ENCODE data around the gene FA2H. TPM values are rescaled to one million over a fixed set of nuclear protein-coding genes. Genes with fewer than 3 reads are reported as not detected.

FA2H gene
- total RNA-seq, 6 experiments from 2014 or later: 0.19 to 1.2 (median 0.22) TPM; not detected in 3

DNA sequence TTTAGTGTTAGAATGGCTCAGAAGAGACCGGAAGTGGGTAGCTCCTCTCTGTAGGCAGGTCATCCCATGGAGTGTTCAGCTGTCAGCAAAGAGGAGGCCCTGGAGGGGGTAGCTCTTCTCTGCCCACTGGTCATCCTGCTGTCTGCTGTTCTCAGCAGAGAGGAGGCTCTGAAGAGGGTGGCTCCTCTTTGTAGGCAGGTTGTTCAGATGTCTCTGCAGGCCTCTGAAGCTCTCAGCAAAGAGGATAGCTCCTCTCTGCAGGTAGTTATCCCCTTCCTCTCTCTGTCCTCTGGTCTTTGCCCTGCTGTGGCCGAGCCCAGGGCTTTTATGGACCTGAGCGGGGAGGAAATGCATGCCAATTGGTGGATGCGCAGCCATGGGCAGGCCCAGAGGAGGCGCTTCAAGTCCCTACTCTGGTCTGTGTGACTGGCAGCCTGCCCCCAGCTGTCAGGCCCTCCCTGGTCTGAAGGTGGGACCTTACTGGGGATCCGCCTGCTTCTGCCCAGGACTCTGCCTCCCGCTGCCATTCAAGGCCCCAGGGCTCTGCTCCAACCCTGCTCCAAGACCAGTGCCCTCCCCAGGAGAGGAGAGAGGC, 32.5 kb upstream of the FA2H start:
- Histone ChIP-seq H3K36me3 (no peaks in the 10 kb centered on the region), H3K4me1 (no peaks in the 10 kb centered on the region), H3K9me3 (no peaks in the 10 kb centered on the region), H3K27me3 (no peaks in the 10 kb centered on the region), H3K27ac (no peak overlapping the region), H3K4me3 (no peak overlapping the region)
- no peak for DNase-seq
- TF ChIP-seq, protein P1, sequence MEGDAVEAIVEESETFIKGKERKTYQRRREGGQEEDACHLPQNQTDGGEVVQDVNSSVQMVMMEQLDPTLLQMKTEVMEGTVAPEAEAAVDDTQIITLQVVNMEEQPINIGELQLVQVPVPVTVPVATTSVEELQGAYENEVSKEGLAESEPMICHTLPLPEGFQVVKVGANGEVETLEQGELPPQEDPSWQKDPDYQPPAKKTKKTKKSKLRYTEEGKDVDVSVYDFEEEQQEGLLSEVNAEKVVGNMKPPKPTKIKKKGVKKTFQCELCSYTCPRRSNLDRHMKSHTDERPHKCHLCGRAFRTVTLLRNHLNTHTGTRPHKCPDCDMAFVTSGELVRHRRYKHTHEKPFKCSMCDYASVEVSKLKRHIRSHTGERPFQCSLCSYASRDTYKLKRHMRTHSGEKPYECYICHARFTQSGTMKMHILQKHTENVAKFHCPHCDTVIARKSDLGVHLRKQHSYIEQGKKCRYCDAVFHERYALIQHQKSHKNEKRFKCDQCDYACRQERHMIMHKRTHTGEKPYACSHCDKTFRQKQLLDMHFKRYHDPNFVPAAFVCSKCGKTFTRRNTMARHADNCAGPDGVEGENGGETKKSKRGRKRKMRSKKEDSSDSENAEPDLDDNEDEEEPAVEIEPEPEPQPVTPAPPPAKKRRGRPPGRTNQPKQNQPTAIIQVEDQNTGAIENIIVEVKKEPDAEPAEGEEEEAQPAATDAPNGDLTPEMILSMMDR (IDR thresholded peaks at IDR 0.05): no peak
- no peak for TF ChIP-seq POLR2A (IDR thresholded peaks at IDR 0.05)
- ATAC-seq: peak in 1 of 4 donors; percentile 26
- intact Hi-C loops (cut with DNase I): no loop called here
- 100% methylated on average over 1 of the region's 7 CpGs for WGBS (ENCODE audit: insufficient coverage, low coverage, low lambda C conversion rate, missing lambda C conversion rate)

DNA sequence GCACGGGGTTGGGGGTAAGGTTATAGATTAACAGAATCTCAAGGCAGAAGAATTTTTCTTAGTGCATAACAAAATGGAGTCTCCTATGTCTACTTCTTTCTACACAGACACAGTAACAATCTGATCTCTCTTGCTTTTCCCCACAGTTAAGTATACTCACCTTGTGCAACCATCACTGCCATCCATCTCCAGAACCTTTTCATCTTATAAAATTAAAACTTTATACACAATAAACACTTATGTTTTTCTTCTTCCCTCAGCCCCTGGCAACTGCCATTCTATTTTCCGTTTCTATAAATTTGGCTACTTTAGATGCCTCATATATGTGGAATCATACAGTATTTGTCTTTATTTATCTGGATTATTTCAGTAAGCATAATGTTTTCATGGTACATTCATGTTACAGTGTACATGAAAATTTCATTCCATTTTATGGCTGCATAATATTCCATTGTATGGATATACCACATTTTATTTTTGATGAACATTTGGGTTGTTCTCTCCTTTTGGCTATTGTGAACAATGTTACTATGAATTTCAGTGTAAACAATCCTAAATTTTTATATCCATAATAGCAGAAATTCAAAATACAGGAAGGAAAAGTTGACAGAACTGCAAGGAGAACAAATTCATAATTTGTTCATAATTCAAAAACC, 25.7 kb upstream of the FA2H start:
- no peaks in the 10 kb centered on the region for H3K9me3 ChIP-seq
- H3K27me3 ChIP-seq: no peaks in the 10 kb centered on the region
- WGBS (ENCODE audit: insufficient coverage, low coverage, low lambda C conversion rate, missing lambda C conversion rate): 50% methylated on average over 1 of the region's 2 CpGs
- no peak for ATAC-seq
- H3K4me3 ChIP-seq: no peak overlapping the region
- no peaks in the 10 kb centered on the region for H3K36me3 ChIP-seq
- no peak for DNase-seq
- intact Hi-C loops (cut with DNase I): no loop called here
- TF ChIP-seq, protein P1 (IDR thresholded peaks at IDR 0.05): no peak
- TF ChIP-seq POLR2A (IDR thresholded peaks at IDR 0.05): no peak
- H3K4me1 ChIP-seq: no peaks in the 10 kb centered on the region
- H3K27ac ChIP-seq: no peak overlapping the region

DNA sequence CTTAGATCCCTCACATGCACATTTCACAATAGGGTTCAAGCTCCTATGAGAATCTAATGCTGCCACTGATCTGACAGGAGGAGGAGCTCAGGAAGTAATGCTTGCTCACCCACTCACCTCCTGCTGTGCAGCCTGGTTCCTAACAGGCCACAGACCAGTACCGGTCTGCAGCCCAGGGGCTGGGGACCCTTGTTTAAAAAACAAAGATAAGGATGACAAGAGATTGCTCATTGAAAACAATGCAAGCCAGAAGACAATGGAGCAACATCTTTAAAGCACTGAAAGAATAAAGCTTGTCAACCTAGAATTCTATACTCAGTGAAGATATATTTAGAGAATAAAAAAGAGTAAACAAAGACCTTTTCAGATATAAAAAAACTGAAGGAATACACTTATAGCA, 22.8 kb upstream of the FA2H start:
- no peak for ATAC-seq
- no peaks in the 10 kb centered on the region for H3K27me3 ChIP-seq
- no peaks in the 10 kb centered on the region for H3K4me1 ChIP-seq
- intact Hi-C loops (cut with DNase I): no loop called here
- no peaks in the 10 kb centered on the region for H3K36me3 ChIP-seq
- H3K4me3 ChIP-seq: no peak overlapping the region
- no peaks in the 10 kb centered on the region for H3K9me3 ChIP-seq
- no peak overlapping the region for H3K27ac ChIP-seq
- DNase-seq: no peak
- TF ChIP-seq, protein P1 (IDR thresholded peaks at IDR 0.05): no peak
- no peak for TF ChIP-seq POLR2A (IDR thresholded peaks at IDR 0.05)
- 23% methylated on average over 1 of the region's 1 CpG for WGBS (ENCODE audit: insufficient coverage, low coverage, low lambda C conversion rate, missing lambda C conversion rate)

DNA sequence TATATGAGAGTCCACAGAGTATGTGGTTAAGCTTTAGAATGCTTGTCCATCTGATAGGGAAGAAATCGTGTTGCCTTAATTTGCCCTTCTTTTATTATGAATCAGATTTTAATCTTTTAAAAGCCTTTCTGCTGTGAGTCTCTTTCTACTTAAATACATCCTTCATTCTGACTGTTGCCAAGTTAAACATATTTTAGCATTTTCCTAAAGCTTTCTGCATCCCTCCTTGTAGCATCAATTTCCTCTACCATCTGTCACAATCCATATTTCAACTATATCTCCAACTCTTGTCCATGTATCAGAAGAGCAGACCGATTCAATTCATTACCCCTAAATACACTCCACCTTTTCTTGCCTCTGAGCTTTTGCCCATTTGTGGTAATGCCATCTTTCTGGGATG, 20.5 kb upstream of the FA2H start:
- intact Hi-C loops (cut with DNase I): no loop called here
- no peak for DNase-seq
- H3K4me3 ChIP-seq: no peak overlapping the region
- H3K36me3 ChIP-seq: no peaks in the 10 kb centered on the region
- ATAC-seq: no peak
- no peak for TF ChIP-seq POLR2A (IDR thresholded peaks at IDR 0.05)
- TF ChIP-seq, protein P1 (IDR thresholded peaks at IDR 0.05): no peak
- no peak overlapping the region for H3K27ac ChIP-seq
- no peaks in the 10 kb centered on the region for H3K27me3 ChIP-seq
- H3K9me3 ChIP-seq: no peaks in the 10 kb centered on the region
- 67% methylated on average over 2 of the region's 2 CpGs for WGBS (ENCODE audit: insufficient coverage, low coverage, low lambda C conversion rate, missing lambda C conversion rate)
- no peaks in the 10 kb centered on the region for H3K4me1 ChIP-seq

All from right lobe of liver (tissue), 6 donors.